ENCODE data around the gene TRIM69.
"Not testable (repeated sequence)": the region's sequence is repeated elsewhere in the genome, so short reads cannot be mapped to it uniquely, and the experiment has no call there.

TRIM69 gene

DNA sequence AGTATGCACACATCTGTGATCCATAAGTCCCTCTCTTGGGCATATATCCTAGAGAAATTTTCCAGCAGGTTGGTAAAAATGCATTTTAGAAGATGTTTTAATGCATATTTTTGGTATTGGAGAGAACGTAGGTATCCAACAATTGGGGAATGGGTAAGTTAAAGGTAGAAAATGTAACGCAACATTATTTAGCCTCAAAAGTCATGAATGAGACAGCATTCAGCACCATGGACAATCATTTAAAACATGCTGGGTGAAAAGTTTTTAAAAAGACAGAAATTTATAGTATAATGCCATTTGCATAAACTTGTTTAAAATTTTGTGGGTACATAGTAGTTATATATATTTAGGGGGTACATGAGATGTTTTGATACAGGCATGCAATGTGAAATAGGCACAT is 43.4 kb downstream of the TRIM69 start:
- DNase-seq: no peak
- Histone ChIP-seq H3K4me3 (ENCODE audit: low read depth, low read length) (no peak overlapping the region), H3K27ac (no peak overlapping the region), H3K36me3 (replicated peaks) (no peaks in the 10 kb centered on the region), H3K27me3 (replicated peaks) (no peaks in the 10 kb centered on the region)
- TF ChIP-seq, protein P1, sequence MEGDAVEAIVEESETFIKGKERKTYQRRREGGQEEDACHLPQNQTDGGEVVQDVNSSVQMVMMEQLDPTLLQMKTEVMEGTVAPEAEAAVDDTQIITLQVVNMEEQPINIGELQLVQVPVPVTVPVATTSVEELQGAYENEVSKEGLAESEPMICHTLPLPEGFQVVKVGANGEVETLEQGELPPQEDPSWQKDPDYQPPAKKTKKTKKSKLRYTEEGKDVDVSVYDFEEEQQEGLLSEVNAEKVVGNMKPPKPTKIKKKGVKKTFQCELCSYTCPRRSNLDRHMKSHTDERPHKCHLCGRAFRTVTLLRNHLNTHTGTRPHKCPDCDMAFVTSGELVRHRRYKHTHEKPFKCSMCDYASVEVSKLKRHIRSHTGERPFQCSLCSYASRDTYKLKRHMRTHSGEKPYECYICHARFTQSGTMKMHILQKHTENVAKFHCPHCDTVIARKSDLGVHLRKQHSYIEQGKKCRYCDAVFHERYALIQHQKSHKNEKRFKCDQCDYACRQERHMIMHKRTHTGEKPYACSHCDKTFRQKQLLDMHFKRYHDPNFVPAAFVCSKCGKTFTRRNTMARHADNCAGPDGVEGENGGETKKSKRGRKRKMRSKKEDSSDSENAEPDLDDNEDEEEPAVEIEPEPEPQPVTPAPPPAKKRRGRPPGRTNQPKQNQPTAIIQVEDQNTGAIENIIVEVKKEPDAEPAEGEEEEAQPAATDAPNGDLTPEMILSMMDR (IDR thresholded peaks at IDR 0.05; ENCODE audit: low read depth, low read length, missing control alignments): no peak
- in situ Hi-C loops (cut with HindIII; ENCODE audit: low pct_ligation_motif_present, low sequenced_read_pairs): no loop called here

DNA sequence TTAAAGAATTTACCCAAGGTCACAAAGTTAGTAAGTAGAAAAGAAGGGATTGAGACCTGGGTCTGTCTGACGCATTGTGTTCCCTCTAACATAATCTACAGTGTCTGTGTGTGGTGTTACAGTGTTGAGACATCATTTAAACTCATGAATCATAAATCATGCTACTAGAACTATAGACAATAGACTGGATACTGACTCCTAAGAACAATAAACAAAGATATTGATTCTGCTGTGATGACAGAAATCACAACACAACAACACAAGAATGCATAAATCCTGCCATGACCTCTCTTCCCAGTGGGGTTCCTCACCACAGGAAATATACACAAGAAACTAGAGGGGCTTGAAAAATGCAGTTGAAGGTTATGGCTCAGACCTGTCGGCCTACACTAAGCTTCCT is 44.3 kb downstream of the TRIM69 start:
- Histone ChIP-seq H3K4me3 (ENCODE audit: low read depth, low read length) (no peak overlapping the region), H3K27me3 (replicated peaks) (no peaks in the 10 kb centered on the region), H3K36me3 (replicated peaks) (no peaks in the 10 kb centered on the region), H3K27ac (no peak overlapping the region)
- TF ChIP-seq, protein P1 (IDR thresholded peaks at IDR 0.05; ENCODE audit: low read depth, low read length, missing control alignments): no peak
- in situ Hi-C loops (cut with HindIII; ENCODE audit: low pct_ligation_motif_present, low sequenced_read_pairs): no loop called here
- DNase-seq: no peak

DNA sequence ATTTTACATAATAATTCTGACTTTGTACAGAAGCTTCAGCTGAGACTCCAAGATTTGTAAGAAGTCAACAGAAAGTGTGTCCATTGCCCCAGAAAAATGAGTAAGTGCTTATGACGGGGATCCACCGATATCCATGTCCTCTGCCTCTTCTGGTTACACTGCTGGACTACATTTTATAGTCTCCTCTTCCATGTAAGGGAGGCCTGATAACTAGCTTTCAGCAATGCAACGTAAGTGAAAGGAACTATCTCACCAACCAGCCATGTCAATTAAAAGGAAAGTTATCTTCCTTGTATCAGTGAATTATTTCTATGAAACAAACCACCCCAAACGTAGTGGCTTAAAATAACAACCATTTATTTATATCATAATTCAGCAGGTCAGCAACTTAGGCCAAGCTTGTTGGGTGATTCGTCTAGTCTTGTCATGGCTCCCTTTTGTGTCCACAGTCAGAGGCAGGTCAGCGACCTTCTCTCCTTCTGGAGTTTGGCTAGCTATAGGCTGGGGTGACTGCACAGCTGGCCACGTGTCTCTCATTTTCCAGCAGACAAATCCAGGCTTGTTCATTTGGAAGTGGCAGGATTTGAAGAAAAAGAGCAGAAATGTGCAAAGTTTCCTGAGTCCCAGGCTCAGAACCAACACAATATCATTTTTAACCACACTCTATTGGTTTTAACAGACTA is 44.9 kb downstream of the TRIM69 start:
- Histone ChIP-seq H3K27ac (no peak overlapping the region), H3K27me3 (replicated peaks) (no peaks in the 10 kb centered on the region), H3K36me3 (replicated peaks) (no peaks in the 10 kb centered on the region), H3K4me3 (ENCODE audit: low read depth, low read length) (no peak overlapping the region)
- in situ Hi-C loops (cut with HindIII; ENCODE audit: low pct_ligation_motif_present, low sequenced_read_pairs): no loop called here
- DNase-seq: no peak
- TF ChIP-seq, protein P1 (IDR thresholded peaks at IDR 0.05; ENCODE audit: low read depth, low read length, missing control alignments): no peak

DNA sequence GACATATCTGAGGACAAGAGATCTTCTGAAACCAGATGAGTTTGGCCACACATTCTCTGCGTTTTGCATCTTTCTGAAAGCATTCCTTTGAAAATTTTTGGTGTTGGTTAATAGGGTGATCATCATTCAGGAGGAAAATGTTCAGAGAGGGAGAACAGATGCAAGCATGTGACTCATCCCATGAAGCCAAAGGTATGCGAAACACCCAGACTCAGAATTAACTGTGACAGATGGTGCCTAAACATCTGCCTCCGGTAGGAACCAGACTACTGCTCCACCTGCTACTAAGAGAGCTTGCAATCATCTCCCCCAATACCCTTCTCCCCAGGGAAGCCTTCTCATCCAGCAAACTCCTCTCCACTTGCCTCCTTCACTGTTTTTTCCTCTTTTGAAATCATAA is 46.2 kb downstream of the TRIM69 start:
- H3K36me3 ChIP-seq (replicated peaks): no peaks in the 10 kb centered on the region
- no peak overlapping the region for H3K4me3 ChIP-seq (ENCODE audit: low read depth, low read length)
- TF ChIP-seq, protein P1 (IDR thresholded peaks at IDR 0.05; ENCODE audit: low read depth, low read length, missing control alignments): no peak
- in situ Hi-C loops (cut with HindIII; ENCODE audit: low pct_ligation_motif_present, low sequenced_read_pairs): no loop called here
- no peak for DNase-seq
- H3K27ac ChIP-seq: no peak overlapping the region
- no peaks in the 10 kb centered on the region for H3K27me3 ChIP-seq (replicated peaks)

DNA sequence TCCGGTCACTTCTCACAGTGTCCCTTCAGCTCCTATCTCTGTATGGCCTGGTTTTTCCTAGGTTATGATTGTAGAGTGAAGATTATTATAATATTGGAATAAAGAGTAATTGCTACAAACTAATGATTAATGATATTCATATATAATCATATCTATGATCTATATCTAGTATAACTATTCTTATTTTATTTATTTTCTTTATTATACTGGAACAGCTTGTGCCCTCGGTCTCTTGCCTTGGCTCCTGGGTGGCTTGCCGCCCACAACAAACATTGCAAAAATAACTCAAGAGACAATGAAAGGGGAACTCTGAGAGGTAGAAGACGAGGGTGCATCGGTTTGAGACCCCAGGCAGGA is 48.6 kb downstream of the TRIM69 start:
- DNase-seq; in situ Hi-C loops (cut with HindIII; ENCODE audit: low pct_ligation_motif_present, low sequenced_read_pairs); H3K27ac ChIP-seq; H3K36me3 ChIP-seq (replicated peaks); H3K27me3 ChIP-seq (replicated peaks): not testable (repeated sequence)
- H3K4me3 ChIP-seq (ENCODE audit: low read depth, low read length): peak overlapping the region; percentile 68

DNA sequence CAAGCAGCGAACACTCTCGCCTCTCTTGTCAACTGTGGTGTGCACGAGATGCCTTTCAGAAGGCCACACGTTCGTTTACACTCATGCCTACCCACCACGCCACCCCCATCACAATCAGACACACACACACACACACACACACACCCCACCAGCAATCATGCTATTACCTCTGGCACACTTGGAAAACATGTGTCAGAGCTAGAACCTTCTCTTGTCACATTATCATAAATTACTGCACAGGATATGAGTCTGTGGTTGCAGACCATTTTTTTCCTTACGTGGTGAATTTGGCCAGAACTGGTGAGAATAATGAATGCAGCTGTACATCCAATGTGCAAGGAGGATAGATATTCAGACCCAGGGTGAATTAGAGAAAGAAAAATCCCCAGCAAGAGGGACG is 52.4 kb downstream of the TRIM69 start:
- no peak overlapping the region for H3K27ac ChIP-seq
- DNase-seq: no peak
- TF ChIP-seq, protein P1 (IDR thresholded peaks at IDR 0.05; ENCODE audit: low read depth, low read length, missing control alignments): no peak
- no peaks in the 10 kb centered on the region for H3K36me3 ChIP-seq (replicated peaks)
- in situ Hi-C loops (cut with HindIII; ENCODE audit: low pct_ligation_motif_present, low sequenced_read_pairs): no loop called here
- H3K4me3 ChIP-seq (ENCODE audit: low read depth, low read length): no peak overlapping the region
- no peaks in the 10 kb centered on the region for H3K27me3 ChIP-seq (replicated peaks)
